ENCODE measurements around the gene ZNF639.

GRCh38 chr3:179289295-179289694, 33.5 kb upstream of the ZNF639 start:
- TF ChIP-seq CTCF (IDR thresholded peaks at IDR 0.05; ENCODE audit: low read length) (no peak), EZH2 (optimal IDR thresholded peaks at IDR 0.05; ENCODE audit: low read depth, low read length) (no peak)

All from MM.1S (cell line).